ENCODE results near the gene PDE4D. TPM values are rescaled to one million over a fixed set of nuclear protein-coding genes. Genes with fewer than 3 reads are reported as not detected.

PDE4D gene
- total RNA-seq, 1 donor = 12.7 TPM

DNA sequence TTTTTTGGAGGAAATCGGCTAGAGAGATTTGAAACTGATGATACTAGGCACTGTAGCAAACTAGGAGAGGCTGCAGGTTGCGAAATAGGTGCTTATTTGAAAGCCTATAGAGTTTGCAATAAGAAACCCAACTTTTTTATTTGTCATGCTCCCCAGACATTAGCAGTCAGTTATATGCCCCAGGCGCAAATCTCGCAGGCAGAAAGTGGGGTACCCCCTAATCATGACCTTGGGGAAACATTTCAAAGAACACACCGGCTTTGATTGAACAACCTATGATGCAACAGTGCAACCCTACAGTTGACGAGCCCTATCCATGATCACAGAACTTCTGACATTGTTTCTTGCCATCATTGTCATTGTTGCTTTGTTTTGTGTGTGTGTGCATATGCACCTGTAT lies 800.2 kb downstream of the PDE4D start:
- H3K4me3 ChIP-seq (ENCODE audit: low read depth, low read length) = peak overlapping the region; percentile 53
- TF ChIP-seq, protein P1, sequence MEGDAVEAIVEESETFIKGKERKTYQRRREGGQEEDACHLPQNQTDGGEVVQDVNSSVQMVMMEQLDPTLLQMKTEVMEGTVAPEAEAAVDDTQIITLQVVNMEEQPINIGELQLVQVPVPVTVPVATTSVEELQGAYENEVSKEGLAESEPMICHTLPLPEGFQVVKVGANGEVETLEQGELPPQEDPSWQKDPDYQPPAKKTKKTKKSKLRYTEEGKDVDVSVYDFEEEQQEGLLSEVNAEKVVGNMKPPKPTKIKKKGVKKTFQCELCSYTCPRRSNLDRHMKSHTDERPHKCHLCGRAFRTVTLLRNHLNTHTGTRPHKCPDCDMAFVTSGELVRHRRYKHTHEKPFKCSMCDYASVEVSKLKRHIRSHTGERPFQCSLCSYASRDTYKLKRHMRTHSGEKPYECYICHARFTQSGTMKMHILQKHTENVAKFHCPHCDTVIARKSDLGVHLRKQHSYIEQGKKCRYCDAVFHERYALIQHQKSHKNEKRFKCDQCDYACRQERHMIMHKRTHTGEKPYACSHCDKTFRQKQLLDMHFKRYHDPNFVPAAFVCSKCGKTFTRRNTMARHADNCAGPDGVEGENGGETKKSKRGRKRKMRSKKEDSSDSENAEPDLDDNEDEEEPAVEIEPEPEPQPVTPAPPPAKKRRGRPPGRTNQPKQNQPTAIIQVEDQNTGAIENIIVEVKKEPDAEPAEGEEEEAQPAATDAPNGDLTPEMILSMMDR (IDR thresholded peaks at IDR 0.05; ENCODE audit: insufficient read depth, low read length) = no peak
- DNase-seq (ENCODE audit: low read depth) = peak; percentile 52

DNA sequence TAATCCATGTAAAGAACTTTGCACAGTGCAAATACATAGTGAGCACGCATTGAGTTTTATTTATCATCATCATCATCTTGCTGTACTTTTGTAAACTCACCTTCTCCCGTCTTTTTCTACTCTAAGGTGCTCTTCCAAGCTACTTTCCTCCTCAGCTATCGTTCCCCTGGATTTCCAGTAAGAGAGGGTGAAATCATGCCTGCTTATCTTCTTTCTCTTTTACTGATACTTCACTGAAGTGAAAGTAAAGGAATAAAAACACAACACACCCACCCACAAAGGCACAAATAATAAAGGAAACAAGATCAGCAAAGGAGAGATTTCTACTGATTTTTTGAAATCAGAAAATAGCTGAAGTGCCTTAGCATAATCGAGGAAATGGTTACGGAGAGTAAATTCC lies 800.8 kb downstream of the PDE4D start:
- TF ChIP-seq, protein P1 (IDR thresholded peaks at IDR 0.05; ENCODE audit: insufficient read depth, low read length) = no peak
- peak overlapping the region; percentile 53 for H3K4me3 ChIP-seq (ENCODE audit: low read depth, low read length)
- peak; percentile 31 for DNase-seq (ENCODE audit: low read depth)

DNA sequence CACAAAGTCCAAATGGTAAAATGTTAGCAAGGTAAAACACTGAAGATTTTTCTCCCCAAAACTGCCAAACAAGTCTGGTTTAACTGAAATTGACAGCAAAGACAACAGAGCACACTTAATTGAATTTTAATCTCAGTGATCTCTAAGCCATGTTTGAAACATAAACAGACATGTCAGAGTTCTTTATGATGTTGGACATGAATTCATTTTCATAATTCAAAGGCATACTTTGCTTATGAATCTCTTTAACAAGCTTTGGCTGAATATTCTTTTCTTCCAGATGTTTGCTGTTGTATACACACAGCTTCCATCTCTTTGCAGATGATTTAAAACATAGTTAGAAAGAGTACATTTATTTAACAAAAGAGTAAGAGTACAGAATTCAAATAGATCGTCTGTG lies 801.6 kb downstream of the PDE4D start:
- no peak for DNase-seq (ENCODE audit: low read depth)
- TF ChIP-seq, protein P1 (IDR thresholded peaks at IDR 0.05; ENCODE audit: insufficient read depth, low read length) = no peak
- no peak overlapping the region for H3K4me3 ChIP-seq (ENCODE audit: low read depth, low read length)

DNA sequence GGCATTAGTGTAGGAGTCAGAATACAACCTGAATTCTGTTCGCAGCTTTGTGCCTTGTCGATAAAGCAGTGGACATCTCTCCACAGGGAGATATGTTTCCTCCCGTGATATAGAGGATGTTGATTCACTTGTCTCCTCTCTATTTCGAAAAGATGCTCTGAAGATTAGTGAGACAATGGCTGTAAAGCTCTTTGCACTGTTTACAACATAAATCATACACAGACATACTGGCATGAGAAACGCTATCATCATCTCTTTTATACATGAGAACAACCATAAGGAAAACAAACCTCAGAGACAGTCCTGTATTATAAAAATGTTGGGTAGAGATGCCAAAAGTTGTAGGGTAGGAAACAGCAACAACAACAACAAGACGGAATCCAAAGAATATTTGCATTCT lies 803.2 kb downstream of the PDE4D start:
- no peak overlapping the region for H3K4me3 ChIP-seq (ENCODE audit: low read depth, low read length)
- TF ChIP-seq, protein P1 (IDR thresholded peaks at IDR 0.05; ENCODE audit: insufficient read depth, low read length) = no peak
- no peak for DNase-seq (ENCODE audit: low read depth)

DNA sequence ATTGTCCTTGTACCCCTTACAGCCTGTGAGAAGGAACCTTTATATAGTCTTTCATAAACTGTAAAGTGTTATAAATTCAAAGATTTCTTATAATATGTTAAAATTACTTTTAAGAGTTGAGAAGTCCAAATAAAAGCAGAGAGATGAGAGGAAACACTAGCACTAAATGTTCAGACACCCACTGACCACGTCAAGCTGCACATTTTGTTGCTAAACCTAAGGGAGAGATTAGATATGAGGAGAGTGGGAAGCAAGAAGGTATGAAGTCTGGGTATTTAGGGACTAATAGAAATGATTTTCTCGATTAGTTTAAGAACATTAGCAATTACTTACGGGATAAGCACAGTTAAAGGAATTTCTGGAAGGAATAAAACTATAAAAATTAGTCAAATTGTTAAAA lies 803.8 kb downstream of the PDE4D start:
- DNase-seq (ENCODE audit: low read depth) = no peak
- no peak overlapping the region for H3K4me3 ChIP-seq (ENCODE audit: low read depth, low read length)
- TF ChIP-seq, protein P1 (IDR thresholded peaks at IDR 0.05; ENCODE audit: insufficient read depth, low read length) = no peak

DNA sequence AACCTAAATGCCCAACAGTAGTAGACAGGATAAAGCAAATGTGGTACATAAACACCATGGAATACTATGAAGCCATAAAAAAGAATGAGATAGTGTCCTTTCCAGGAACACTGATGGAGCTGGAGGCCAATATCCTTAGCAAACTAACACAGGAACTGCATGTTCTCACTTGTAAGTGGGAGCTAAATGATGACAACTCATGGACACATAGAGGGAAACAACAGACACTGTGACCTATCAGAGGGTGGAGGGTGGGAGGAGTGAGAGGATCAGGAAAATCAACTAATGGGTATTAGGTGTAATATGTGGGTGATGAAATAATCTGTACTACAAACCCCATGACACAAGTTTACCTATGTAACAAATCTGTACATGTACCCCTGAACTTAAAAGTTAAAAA lies 805.0 kb downstream of the PDE4D start:
- TF ChIP-seq, protein P1 (IDR thresholded peaks at IDR 0.05; ENCODE audit: insufficient read depth, low read length) = no peak
- DNase-seq (ENCODE audit: low read depth) = no peak
- no peak overlapping the region for H3K4me3 ChIP-seq (ENCODE audit: low read depth, low read length)

DNA sequence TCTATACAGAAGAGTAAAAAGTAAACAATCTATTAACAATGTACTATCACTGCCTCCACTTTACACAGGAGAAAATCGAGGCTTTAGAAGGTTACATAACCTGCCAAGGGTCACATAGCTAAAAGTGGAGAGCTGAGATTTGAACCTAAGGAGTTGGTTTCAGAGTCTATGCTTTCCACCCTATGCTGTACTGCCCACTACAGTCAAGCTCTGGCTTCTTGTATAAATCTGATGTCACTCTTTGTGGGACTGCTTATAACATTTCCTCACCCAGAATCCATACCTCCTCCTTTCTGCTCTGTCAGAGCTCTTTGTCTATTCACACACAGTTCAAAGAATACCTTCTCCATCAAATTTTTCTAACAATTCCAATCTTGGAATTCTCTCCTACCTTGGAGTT lies 807.5 kb downstream of the PDE4D start:
- H3K4me3 ChIP-seq (ENCODE audit: low read depth, low read length) = no peak overlapping the region
- no peak for DNase-seq (ENCODE audit: low read depth)
- TF ChIP-seq, protein P1 (IDR thresholded peaks at IDR 0.05; ENCODE audit: insufficient read depth, low read length) = no peak

All from fibroblast of the aortic adventitia (primary cell).